ENCODE measurements around the gene LRP6. TPM values are rescaled to one million over a fixed set of nuclear protein-coding genes. Genes with fewer than 3 reads are reported as not detected.

Gene LRP6
- total and polyA plus RNA-seq, 2 of the 13 experiments (the other 11 are each of a cell fraction or from before 2014, with no cell fraction given), result 33.8 to 42.0 TPM

DNA sequence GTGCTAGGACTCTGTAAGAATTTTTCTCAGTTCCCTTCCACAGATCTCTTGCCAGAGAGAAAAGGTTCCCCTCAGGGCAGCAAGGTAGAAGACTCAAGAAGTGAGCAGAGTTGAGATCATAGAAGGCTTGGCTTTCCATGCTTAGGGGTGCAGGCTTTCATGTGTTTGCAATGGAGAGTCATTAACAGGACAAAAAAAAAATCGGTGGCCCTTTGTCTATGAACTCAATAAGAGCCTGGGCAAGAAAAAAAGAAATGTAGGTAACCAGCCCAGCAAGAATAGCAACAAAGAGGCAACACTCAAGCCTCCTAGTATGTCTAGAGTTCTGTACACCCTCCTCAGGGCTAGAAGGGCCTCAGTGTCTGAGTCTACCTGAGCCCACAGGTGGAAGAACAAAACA, 23.4 kb upstream of the LRP6 start:
- intact Hi-C loops (cut with micrococcal nuclease; ENCODE audit: unreplicated experiment), result no loop called here
- H3K9ac ChIP-seq (ENCODE audit: insufficient read depth, low read depth, low read length), result no peak overlapping the region
- ChIA-PET POLR2A (no interaction called here), CTCF (ENCODE audit: low intra/inter-chr PET ratio, low total read pairs) (no interaction called here)
- H3K79me2 ChIP-seq (ENCODE audit: insufficient read depth, low read length), result no peaks in the 10 kb centered on the region
- H2AFZ ChIP-seq (ENCODE audit: low read length), result no peak overlapping the region
- peaks cover 13% of the 10 kb centered on the region for H3K4me1 ChIP-seq (ENCODE audit: insufficient read depth, low read length)
- no peaks in the 10 kb centered on the region for H4K20me1 ChIP-seq (ENCODE audit: insufficient read depth, low read length)
- no peak overlapping the region for H3K4me3 ChIP-seq (replicated peaks in 1 of 3; ENCODE audit: insufficient read depth in 1 of 3, low read depth in 2 of 3, low read length in 3 of 3)
- no peaks in the 10 kb centered on the region for H3K9me3 ChIP-seq (ENCODE audit: low read length)
- no peaks in the 10 kb centered on the region for H3K27me3 ChIP-seq (ENCODE audit: control insufficient read depth in 1 of 2, insufficient read depth in 2 of 2, low read length in 2 of 2)
- ATAC-seq (no peak), DNase-seq (ENCODE audit: low spot score) (no peak), FAIRE-seq (no peak)
- no peak overlapping the region for H3K4me2 ChIP-seq (ENCODE audit: low read depth, low read length)
- in situ Hi-C loops (cut with HindIII; ENCODE audit: extremely low pct_ligation_motif_present, low pct_unique_long_range_greater_than_20kb), result no loop called here
- no peaks in the 10 kb centered on the region for H3K36me3 ChIP-seq (replicated peaks in 1 of 2; ENCODE audit: control insufficient read depth in 1 of 2, insufficient read depth in 2 of 2, low read length in 2 of 2)
- 3% methylated on average over 1 of the region's 1 CpG for WGBS (ENCODE audit: low lambda C conversion rate)
- TF ChIP-seq, protein P1, sequence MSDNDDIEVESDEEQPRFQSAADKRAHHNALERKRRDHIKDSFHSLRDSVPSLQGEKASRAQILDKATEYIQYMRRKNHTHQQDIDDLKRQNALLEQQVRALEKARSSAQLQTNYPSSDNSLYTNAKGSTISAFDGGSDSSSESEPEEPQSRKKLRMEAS (IDR thresholded peaks at IDR 0.05), result no peak
- no peak for TF ChIP-seq ATF7 (IDR thresholded peaks at IDR 0.05)
- no peak for TF ChIP-seq ATF7 (CRISPR knock-in tag; IDR thresholded peaks at IDR 0.05)
- no peak for TF ChIP-seq ZNF598 (CRISPR knock-in tag; IDR thresholded peaks at IDR 0.05; ENCODE audit: borderline replicate concordance)
- TF ChIP-seq ZNF33A (CRISPR knock-in tag; IDR thresholded peaks at IDR 0.05; ENCODE audit: borderline replicate concordance), result no peak
- TF ChIP-seq ZNF382 (CRISPR knock-in tag; IDR thresholded peaks at IDR 0.05; ENCODE audit: borderline replicate concordance), result no peak
- TF ChIP-seq ZNF768 (CRISPR knock-in tag; IDR thresholded peaks at IDR 0.05), result no peak
- no peak for TF ChIP-seq ZNF282 (IDR thresholded peaks at IDR 0.05; ENCODE audit: partially characterized antibody)
- TF ChIP-seq ATM (IDR thresholded peaks at IDR 0.05; ENCODE audit: borderline replicate concordance), result no peak
- TF ChIP-seq, protein P2, sequence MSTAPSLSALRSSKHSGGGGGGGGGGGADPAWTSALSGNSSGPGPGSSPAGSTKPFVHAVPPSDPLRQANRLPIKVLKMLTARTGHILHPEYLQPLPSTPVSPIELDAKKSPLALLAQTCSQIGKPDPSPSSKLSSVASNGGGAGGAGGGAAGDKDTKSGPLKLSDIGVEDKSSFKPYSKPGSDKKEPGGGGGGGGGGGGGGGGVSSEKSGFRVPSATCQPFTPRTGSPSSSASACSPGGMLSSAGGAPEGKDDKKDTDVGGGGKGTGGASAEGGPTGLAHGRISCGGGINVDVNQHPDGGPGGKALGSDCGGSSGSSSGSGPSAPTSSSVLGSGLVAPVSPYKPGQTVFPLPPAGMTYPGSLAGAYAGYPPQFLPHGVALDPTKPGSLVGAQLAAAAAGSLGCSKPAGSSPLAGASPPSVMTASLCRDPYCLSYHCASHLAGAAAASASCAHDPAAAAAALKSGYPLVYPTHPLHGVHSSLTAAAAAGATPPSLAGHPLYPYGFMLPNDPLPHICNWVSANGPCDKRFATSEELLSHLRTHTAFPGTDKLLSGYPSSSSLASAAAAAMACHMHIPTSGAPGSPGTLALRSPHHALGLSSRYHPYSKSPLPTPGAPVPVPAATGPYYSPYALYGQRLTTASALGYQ (CRISPR knock-in tag; IDR thresholded peaks at IDR 0.05), result no peak
- TF ChIP-seq ZNF775 (CRISPR knock-in tag; IDR thresholded peaks at IDR 0.05; ENCODE audit: borderline replicate concordance), result no peak
- TF ChIP-seq HIVEP1 (CRISPR knock-in tag; IDR thresholded peaks at IDR 0.05), result no peak
- no peak for TF ChIP-seq ARNT (IDR thresholded peaks at IDR 0.05)
- TF ChIP-seq PHF5A (CRISPR knock-in tag; IDR thresholded peaks at IDR 0.05; ENCODE audit: low read depth, unreplicated experiment), result no peak
- BruUV-seq (replicated peaks), result no TSS peak
- no peak overlapping the region for H3K27ac ChIP-seq (ENCODE audit: extremely low read length, insufficient read depth, low read length)

Data from HepG2 (cell line).